T-helper 22 cell (primary cell): ENCODE measurements around the gene RFPL4AL1.
"Not testable (repeated sequence)": the region's sequence is repeated elsewhere in the genome, so short reads cannot be mapped to it uniquely, and the experiment has no call there.

Experiments used
- DNase-seq: peaks from one replicate; pipeline ENCODE4 v3.0.0-alpha.2; 2020; ENCODE audit warnings: low read depth

RFPL4AL1 gene

DNA sequence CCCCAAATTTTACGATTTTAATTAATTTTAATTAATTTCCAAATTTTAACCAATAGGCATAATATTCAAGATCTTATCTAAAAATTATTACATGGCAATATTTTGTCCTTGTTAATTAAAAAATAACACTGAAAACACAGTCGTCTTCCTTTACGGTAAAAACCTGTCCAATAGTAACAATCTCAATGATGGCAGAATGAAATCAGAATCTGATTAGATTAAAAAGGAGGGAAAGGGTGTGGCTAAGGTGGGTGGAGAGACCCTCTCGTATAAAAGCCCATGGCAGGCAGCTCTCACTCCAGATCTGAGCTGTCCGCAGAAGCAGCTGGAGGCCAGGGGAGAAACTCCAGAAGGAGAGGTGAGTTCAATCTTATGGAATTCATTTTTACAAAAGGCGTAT, at the start of gene RFPL4AL1:
Gene RFPL4AL1, plus strand, starts transcription at position 301 of the 400 bp plus-strand sequence. CDS start 2,687 bp downstream, outside the sequence.
- DNase-seq, result not testable (repeated sequence)

DNA sequence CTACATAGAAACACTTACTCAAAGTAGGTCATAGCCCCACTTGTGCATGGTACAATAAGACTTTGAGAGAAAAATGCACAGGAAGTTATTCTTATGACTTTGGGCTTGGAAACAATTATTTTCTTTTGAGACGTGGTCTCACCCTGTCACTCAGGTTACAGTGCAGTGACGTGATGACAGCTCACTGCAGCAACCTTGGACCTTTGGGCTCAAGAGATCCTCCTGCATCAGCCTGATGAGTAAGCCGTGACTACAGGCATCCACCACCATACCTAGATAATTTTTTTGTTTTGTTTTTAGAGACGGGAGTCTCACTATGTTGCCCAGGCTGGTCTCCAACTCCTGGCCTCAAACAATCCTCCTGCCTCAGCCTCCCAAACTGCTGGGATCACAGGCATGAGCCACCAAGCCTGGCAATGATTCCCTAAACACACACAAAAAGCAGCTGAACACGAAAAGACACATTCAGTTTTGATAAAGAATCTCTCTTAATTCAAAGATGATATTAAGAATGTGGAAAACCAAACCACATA, 48.6 kb upstream of the RFPL4AL1 start:
- no peak for DNase-seq

DNA sequence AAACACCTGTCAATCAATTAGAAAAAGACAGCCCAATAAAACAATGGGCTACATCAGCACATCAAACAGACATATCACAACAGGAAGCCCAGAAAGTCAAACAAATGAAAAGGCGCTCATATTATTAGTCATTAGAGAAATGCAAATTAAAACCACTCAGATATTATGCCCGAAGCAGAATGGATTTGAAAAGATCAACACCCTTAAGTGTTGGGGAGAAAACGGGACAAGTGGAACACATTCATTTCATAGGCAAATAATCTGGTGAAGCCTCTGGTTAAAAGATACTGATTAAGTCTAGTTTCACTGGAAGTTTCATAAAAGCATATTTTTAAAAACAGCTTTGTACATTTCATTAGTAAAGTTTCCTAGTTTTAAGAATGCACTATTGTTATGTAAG, 48.1 kb upstream of the RFPL4AL1 start:
- DNase-seq, result no peak

DNA sequence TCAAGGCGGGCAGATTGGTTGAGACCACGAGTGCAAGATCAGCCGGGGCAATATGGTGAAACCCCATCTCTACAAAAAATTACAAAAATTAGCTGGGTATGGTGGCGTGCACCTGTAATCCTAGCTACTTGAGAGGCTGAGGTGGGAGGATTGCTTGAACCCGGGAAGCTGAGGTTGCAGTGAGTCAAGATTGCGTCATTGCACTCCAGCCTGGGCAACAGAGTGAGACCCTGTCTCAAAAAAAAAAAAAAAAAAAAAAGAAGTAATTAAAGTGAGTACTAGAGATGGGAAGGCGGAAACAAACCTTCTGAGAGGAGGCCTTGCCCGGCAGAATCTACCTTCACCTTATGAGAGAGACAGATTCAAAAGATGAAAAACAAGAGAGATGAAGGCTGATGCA, 45.4 kb upstream of the RFPL4AL1 start:
- no peak for DNase-seq

DNA sequence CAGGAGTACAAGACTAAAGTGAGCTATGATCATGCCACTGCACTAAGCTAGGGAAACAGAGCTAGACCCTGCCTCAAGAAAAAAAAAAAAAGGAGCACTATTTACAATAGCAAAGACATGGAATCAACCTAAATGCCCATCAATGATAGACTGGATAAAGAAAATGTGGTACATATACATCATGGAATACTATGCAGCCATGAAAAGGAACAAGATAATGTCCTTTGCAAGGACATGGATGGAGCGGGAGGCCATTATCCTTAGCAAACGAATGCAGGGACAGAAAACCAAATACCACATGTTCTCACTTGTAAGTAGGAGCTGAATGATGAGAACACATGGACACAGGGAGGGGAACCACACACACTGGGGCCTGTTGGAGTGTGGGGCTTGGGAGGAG, 38.5 kb upstream of the RFPL4AL1 start:
- DNase-seq, result not testable (repeated sequence)

DNA sequence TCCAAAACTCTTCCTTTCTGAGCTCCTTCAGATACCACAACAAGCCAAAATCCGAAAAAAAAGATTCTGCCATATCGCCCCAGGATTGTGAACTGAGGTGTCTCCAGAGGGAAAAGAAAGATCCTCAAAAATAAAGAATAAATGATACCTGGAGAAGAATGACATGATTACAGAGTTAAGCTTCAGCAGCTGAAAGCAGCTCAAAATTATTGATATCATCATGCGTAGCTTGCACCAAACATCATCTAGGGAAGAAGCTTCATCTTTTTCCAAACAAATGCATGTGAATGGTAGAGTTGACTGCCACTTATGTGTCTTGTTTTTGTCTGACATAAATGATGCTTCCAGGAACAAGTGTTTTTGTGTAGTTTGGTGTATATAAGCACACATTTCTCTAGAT, 30.6 kb upstream of the RFPL4AL1 start, which contains the start of gene NLRP9:
Gene NLRP9, minus strand, starts transcription at position 101 of the 400 bp plus-strand sequence. Its CDS starts 28 bp downstream, at position 73.
- DNase-seq, result no peak

DNA sequence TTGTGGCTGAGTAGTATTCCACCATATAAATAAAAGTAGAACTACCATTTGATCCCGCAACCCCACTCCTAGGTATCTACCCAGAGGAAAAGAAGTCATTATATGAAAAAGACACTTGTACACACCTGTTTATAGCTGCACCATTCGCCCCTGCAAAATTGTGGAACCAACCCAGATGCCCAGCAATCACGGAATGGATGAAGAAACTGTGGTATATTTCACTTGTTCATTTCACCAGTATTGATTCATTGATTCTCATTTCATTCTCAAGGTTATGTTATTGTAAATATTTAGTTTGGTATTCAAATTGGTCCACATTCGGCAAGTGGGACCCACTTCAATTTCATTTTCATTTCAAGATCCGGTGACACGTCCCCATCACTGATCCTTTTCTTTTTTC, 18.2 kb upstream of the RFPL4AL1 start:
- no peak for DNase-seq

DNA sequence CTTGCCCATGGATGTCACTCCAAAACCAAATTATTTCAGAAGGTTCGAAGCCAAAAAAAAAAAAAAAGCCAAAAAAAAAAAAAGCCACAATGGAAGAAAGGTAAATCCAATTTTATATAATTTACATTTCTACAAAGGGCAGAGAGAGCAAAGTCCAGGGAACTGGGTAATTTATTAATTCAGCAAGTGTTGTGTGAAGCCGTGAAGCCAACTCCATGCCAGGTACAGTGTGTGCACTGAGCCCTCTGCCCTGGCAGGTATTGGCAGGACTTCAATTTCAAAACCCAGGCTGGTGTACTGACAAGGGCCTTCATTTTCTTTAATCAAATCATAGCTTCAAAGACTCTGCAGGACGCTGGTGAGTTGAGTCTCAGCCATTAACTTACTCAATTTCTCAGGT, 15.5 kb upstream of the RFPL4AL1 start:
- no peak for DNase-seq

DNA sequence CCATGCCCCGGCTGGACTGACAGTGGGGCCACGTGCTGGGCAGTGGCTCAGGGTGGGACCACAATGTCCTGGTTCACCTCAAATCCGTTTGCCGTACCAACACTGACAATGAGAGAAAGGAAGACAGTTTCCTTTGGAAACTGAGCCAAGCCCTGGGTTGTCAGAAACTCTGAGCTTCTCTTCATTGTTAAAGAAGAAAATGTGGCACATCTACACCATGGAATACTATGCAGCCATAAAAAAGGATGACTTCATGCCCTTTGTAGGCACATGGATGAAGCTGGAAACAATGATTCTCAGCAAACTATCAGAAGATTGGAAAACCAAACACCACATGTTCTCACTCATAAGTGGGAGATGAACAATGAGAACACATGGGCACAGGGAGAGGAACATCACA, 12.1 kb upstream of the RFPL4AL1 start:
- DNase-seq, result not testable (repeated sequence)

DNA sequence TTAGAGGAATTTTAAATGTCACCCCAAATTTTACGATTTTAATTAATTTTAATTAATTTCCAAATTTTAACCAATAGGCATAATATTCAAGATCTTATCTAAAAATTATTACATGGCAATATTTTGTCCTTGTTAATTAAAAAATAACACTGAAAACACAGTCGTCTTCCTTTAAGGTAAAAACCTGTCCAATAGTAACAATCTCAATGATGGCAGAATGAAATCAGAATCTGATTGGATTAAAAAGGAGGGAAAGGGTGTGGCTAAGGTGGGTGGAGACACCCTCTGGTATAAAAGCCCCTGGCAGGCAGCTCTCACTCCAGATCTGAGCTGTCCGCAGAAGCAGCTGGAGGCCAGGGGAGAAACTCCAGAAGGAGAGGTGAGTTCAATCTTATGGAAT, 10.1 kb upstream of the RFPL4AL1 start, which contains the start of gene RFPL4A:
Gene RFPL4A, plus strand, starts transcription at position 301 of the 400 bp plus-strand sequence. CDS start 2,704 bp downstream, outside the sequence.
- not testable (repeated sequence) for DNase-seq

DNA sequence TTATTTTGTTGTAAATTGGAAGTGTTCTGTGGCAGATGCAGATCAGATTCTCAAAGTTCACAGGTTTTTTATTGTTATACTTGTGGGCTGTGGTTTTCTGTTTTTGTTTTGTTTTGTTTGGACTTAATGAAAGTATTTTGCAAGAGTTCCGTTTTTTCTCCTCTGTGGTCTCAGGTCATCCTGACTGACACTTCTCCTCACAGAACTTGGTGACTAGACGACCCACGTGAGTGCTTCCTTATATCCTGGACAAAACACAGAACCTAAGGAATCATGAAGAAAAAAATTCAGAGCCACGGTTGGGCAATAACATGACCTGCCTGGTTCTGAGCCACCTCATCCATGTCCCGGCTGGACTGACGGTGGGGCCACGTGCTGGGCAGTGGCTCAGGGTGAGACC, 2.5 kb upstream of the RFPL4AL1 start:
- DNase-seq, result no peak

DNA sequence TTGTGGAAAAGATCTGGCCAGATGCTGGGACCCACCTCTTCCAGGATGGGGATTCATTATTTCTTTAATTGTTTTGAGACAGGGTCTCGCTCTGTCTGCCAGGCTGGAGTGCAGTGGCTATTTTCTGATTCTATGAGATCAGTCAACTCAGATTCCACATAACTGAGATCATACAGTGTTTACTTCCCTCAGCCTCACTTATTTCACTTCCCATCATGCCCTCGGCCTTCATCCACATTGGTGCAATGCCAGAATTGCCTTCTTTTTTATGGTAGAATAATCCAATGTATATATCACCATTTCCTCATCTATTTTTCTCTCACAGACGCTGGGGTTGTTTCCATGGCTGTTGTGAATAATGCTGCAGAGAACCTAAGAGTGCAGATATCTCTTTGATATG, 714 bp downstream of the RFPL4AL1 start:
- DNase-seq, result not testable (repeated sequence)

DNA sequence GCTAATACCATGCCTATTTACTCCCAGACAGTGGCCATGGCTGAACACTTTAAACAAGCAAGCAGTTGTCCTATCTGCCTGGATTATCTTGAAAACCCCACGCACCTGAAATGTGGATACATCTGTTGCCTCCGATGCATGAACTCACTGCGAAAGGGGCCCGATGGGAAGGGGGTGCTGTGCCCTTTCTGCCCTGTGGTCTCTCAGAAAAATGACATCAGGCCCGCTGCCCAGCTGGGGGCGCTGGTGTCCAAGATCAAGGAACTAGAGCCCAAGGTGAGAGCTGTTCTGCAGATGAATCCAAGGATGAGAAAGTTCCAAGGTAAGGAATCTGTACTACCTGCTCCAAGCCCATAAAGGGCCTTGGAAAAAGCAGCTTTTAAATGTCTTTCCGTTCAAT, 8.6 kb downstream of the RFPL4AL1 start:
- no peak for DNase-seq

DNA sequence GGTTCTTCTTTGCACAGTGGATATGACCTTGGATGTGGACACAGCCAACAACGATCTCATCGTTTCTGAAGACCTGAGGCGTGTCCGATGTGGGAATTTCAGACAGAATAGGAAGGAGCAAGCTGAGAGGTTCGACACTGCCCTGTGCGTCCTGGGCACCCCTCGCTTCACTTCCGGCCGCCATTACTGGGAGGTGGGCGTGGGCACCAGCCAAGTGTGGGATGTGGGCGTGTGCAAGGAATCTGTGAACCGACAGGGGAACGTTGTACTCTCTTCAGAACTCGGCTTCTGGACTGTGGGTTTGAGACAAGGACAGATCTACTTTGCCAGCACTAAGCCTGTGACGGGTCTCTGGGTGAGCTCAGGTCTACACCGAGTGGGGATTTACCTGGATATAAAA, 9.4 kb downstream of the RFPL4AL1 start:
- no peak for DNase-seq

DNA sequence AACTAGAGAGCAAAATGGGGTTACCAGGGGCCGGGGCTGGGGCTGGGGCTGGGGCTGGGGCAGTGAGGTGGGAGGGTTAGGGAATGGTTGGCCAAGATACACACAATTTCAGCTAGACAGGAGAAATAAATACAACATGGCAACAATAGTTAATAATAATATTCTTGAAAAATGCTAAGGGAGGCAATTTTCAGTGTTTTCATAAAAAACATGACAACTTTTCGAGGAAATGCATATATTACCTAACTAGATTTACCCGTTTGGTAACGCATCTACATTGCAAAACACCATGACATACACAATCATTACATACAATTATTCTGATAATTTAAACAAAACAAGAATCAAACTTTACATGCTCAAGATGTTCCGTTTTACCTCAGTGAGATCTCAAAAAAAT, 12.2 kb downstream of the RFPL4AL1 start:
- DNase-seq, result no peak

DNA sequence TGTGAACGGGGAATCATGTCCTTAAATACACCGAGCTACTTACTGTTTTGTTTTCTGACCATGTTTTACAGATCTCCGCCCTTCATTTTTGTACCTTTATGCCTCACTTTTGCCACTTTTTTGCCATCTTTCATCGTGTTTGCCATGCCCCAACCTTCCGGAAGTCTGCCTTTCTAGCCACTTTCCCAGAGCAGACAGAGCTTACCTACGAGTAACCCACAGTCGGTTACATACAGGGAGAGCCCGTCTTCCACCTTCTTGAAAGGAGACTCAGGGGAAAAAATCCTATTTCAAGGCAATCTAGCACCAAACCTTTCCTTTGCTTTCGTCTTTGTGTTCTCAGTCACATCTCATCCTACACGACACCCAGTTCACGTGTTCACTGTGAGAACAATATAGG, 26.1 kb downstream of the RFPL4AL1 start:
- no peak for DNase-seq

DNA sequence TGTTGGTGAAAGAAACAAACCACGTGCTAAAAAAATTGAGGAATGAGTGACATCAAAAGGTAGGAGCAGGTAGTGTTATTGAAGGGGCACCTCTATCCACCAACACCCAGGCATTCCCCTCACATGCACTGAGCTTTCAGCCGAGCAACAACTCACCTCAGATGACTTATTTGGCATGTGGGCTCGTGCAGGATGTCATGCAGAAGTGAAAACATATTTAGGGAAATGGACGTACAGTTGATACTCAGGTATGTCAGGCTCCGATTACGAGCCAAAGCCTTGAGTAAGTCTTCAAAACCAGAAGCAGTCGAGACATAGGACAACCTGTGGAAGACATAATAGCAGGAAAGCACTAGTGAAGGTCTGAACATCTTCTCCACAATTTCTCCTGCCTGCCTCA, 32.5 kb downstream of the RFPL4AL1 start:
- DNase-seq, result no peak

DNA sequence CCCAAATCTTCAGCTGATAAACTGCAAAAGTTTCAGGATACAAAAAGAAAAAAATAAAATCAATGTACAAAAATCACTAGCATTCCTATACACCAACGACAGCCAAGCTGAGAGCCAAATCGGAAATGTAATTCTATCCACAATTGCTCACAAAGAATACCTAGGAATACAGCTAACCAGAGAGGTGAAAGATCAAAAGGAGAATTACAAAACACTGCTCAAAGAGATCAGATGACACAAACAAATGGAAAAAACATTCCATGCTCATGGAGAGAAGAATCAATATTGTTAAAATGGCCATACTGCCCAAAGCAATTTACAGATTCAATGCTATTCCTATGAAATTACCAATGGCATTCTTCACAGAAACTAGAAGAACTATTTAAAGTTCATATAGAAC, 33.4 kb downstream of the RFPL4AL1 start:
- no peak for DNase-seq

DNA sequence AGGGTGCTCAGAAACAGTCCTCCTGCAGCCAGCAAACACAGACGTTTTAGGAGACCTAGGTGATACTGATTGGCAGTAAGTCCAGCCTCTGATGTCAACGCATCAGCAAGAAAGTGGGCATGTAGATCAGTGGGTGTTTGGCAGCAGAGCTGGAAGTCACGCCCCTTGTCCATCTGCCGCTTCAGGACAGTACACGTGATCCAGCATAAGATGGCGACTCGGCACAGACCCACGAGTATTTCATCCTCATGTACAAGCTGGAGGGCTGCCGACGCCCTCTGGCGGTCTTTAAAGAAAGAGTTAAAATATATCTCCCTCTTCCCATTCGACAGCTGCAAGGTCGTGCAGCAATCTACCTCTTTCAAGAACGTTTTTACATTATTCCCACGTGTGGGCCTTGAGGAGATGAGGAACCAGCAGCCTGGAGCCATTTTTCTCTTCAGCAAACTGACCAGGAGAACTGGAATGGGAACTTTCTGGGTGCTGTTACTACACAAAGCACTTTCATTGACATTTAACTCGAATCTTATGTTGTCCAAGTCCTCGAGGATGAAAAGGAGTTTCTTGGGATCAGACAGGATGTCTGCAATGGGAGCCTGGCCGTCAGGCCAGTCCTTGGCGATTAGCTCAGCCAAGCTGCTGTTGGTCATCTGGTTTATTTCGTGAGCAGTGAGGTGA, 40.6 kb downstream of the RFPL4AL1 start:
- no peak for DNase-seq

DNA sequence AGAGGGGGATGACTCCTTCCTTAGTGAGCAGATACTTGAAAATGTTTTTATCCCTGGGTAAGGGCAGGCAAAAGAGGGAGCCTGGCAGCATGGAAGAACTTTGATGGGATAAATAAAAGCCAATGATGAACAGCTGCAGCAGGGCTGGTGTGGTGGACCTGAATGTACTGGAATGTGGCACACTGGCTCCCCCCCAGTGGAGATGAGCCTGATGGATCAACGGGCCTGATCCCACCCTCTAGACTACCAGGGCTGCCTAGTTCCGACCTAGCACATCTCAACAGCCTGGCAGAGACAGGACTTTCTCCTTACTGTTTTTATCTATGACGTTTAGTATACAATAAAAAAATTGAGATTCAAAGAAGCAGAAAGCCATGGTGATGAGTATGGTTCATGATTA, 42.4 kb downstream of the RFPL4AL1 start:
- DNase-seq, result no peak

DNA sequence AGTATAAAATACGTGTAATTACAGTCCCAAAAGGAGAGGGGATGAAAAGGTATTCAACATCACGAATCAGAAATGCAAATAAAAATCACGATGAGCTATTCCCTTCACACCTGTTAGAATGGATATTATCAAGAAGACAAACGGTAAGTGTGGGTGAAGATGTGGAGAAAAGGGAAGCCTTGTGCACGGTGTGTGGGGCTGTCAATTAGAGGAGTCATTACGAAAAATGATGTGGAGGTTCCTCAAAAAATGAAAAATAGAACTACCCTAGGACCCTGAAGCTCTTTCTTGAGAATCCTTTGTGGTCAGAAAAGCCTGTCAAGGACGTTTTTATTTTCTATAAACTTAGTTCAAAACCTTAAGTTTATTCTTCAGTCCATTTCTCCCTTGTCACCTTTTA, 43.5 kb downstream of the RFPL4AL1 start:
- DNase-seq, result no peak

DNA sequence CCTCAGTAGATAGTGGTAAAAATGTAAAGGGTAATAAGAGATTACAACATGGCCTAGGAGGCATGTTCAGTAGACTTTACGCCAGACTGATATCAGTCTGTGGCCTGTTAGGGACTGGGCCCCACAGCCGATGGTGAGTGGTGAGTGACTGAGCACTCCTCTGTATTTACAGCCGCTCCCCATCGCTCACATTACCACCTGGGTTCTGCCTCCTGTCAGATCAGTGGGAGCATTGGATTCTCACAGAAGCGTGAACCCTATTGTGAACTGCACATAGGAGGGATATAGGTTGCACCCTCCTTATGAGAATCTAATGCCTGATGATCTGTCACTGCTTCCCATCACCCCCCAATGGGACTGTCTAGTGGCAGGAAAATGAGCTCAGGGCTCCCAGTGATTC, 45.0 kb downstream of the RFPL4AL1 start:
- DNase-seq, result no peak

DNA sequence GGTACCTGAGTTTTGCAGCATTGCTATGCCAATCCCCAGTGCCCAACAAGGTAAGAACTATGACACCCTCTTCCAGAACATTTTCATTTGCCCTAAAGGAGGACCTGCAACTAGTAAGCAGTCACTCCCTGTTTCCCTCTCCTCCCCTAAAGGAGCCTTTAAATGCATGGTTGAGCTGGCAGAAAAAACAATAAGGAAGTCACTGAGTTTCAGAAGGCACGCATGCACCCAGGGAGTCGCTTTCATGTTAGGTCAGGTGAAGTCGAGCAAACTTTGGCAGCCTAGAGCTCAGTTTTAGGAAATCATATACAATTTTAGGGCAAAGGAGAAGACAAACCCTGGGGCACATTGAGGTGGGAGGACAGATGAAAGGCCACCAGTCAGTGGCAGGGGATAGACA, 51.1 kb downstream of the RFPL4AL1 start:
- DNase-seq, result no peak
